DOHH2 (cell line): ENCODE data around the gene ACRV1.

Experiments
- H3F3A ChIP-seq: fragments of 200-600 bp; sonication (generic), shearing (Covaris generic); 2 replicates; pipeline ENCODE4 v1.6.0; 2016; ENCODE audit warnings: antibody characterized with exemption, mild to moderate bottlenecking; ENCODE audit not compliant: control insufficient read depth, insufficient read depth
- H3K27ac ChIP-seq: fragments of 200-600 bp; sonication (generic); 2 replicates; pipeline ENCODE4 v1.5.1; 2014; ENCODE audit warnings: low read depth, mild to moderate bottlenecking, low read length, moderate library complexity
- H3K27me3 ChIP-seq: fragments of 200-600 bp; sonication (generic); 2 replicates; pipeline ENCODE4 v1.6.1; 2014; ENCODE audit warnings: mild to moderate bottlenecking, low read length, mixed read lengths; ENCODE audit not compliant: control insufficient read depth
- H3K36me3 ChIP-seq: fragments of 200-600 bp; sonication (generic); 2 replicates; pipeline ENCODE4 v1.6.1; 2014; ENCODE audit warnings: mild to moderate bottlenecking, low read length, moderate library complexity, mixed read lengths; ENCODE audit not compliant: control insufficient read depth
- H3K4me1 ChIP-seq: fragments of 200-600 bp; sonication (generic); 2 replicates; pipeline ENCODE4 v1.6.1; 2014; ENCODE audit warnings: mild to moderate bottlenecking, low read length, mixed read lengths; ENCODE audit not compliant: control insufficient read depth
- H3K4me2 ChIP-seq: fragments of 200-600 bp; sonication (generic); 2 replicates; pipeline ENCODE4 v1.6.0; 2014; ENCODE audit warnings: mild to moderate bottlenecking, low read length, moderate library complexity
- H3K4me3 ChIP-seq: fragments of 200-600 bp; sonication (generic); 2 replicates; pipeline ENCODE4 v1.5.1; 2014; ENCODE audit warnings: mild to moderate bottlenecking, low read length, mixed read lengths
- H3K79me2 ChIP-seq: fragments of 200-600 bp; sonication (generic); 2 replicates; pipeline ENCODE4 v1.6.1; 2014; ENCODE audit warnings: mild to moderate bottlenecking, low read length, mixed read lengths; ENCODE audit not compliant: control insufficient read depth
- H3K9me2 ChIP-seq: fragments of 200-600 bp; sonication (generic); replicated peaks from 2 replicates; pipeline ENCODE4 v1.6.1; 2014; ENCODE audit warnings: mild to moderate bottlenecking, low read length, mixed read lengths; ENCODE audit not compliant: control insufficient read depth
- H3K9me3 ChIP-seq: fragments of 200-600 bp; sonication (generic); 2 replicates; pipeline ENCODE4 v1.6.1; 2014; ENCODE audit warnings: antibody characterized with exemption, low read length, mixed read lengths; ENCODE audit not compliant: control insufficient read depth, insufficient read depth
- H4K20me1 ChIP-seq: fragments of 200-600 bp; sonication (generic); 2 replicates; pipeline ENCODE4 v1.6.0; 2014; ENCODE audit warnings: low read depth, mild to moderate bottlenecking, antibody characterized with exemption, low read length, moderate library complexity; ENCODE audit not compliant: control insufficient read depth, insufficient read depth
- EZH2phosphoT487 ChIP-seq: fragments of 200-600 bp; sonication (generic); IDR thresholded peaks from 2 replicates; pipeline ENCODE4 v1.6.1; 2017; ENCODE audit warnings: borderline replicate concordance, mild to moderate bottlenecking, antibody characterized with exemption, low read length, moderate library complexity, mixed read lengths
- TF ChIP-seq, protein P1 (sequence below): fragments of 200-600 bp; sonication (generic); IDR thresholded peaks from one replicate; pipeline ENCODE4 v1.5.1; 2014; ENCODE audit warnings: antibody characterized with exemption, mild to moderate bottlenecking, low read depth, low read length; ENCODE audit not compliant: poor library complexity, severe bottlenecking

The ACRV1 gene

DNA sequence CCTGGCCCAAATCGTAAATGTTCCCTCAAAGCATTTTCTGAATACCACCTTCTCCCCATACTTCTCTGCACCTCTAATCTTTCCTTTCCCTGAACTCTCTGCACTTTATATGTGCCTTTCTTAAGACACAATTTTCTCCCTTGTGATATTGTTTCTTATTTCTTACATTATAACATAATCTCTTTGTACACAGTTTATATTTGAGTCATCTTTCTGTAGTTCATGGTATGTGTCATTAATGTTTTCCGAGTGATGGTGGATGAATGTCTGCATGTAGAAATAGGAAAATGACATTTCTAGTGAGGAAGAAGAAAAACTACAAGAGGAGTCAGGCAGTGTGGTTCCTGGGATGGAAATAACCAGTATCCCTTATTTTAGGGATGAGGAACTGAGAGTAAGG is 5.5 kb downstream of the ACRV1 start:
- Histone ChIP-seq H3K27me3 (no peaks in the 10 kb centered on the region), H3K4me1 (no peaks in the 10 kb centered on the region), H3K9me3 (no peaks in the 10 kb centered on the region), H3K4me3 (no peak overlapping the region), H3K9me2 (no peaks in the 10 kb centered on the region), H4K20me1 (no peaks in the 10 kb centered on the region), H3K79me2 (peaks cover 5% of the 10 kb centered on the region), H3F3A (no peaks in the 10 kb centered on the region), H3K4me2 (no peak overlapping the region), H3K27ac (no peak overlapping the region), H3K36me3 (peaks cover 91% of the 10 kb centered on the region)
- TF ChIP-seq, protein P1, sequence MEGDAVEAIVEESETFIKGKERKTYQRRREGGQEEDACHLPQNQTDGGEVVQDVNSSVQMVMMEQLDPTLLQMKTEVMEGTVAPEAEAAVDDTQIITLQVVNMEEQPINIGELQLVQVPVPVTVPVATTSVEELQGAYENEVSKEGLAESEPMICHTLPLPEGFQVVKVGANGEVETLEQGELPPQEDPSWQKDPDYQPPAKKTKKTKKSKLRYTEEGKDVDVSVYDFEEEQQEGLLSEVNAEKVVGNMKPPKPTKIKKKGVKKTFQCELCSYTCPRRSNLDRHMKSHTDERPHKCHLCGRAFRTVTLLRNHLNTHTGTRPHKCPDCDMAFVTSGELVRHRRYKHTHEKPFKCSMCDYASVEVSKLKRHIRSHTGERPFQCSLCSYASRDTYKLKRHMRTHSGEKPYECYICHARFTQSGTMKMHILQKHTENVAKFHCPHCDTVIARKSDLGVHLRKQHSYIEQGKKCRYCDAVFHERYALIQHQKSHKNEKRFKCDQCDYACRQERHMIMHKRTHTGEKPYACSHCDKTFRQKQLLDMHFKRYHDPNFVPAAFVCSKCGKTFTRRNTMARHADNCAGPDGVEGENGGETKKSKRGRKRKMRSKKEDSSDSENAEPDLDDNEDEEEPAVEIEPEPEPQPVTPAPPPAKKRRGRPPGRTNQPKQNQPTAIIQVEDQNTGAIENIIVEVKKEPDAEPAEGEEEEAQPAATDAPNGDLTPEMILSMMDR = no peak
- TF ChIP-seq EZH2phosphoT487 = no peak

DNA sequence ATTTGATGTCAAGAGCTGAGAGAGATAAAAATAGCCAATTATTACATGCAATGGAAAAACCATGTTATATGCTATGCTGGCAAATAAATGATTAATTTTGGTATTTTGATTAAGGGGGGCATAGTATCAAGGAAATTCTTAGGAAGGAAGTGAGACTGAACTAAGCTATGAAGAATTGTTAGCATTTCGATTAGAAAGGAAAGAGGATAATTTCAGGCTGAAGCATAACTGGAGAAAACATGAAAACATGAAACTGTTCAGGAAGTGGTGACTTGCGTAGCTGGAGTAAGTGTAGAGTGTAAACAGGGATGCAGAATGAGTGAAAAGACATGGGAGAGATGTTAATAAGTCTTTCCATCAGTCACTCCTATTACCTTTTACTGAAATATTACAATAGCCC is 6.4 kb downstream of the ACRV1 start:
- Histone ChIP-seq H3K4me2 (no peak overlapping the region), H3K4me3 (no peak overlapping the region), H4K20me1 (no peaks in the 10 kb centered on the region), H3K4me1 (no peaks in the 10 kb centered on the region), H3K9me3 (no peaks in the 10 kb centered on the region), H3F3A (no peaks in the 10 kb centered on the region), H3K9me2 (no peaks in the 10 kb centered on the region), H3K79me2 (peaks cover 8% of the 10 kb centered on the region), H3K36me3 (peaks cover 88% of the 10 kb centered on the region), H3K27me3 (no peaks in the 10 kb centered on the region), H3K27ac (no peak overlapping the region)
- no peak for TF ChIP-seq EZH2phosphoT487
- TF ChIP-seq, protein P1 = no peak

DNA sequence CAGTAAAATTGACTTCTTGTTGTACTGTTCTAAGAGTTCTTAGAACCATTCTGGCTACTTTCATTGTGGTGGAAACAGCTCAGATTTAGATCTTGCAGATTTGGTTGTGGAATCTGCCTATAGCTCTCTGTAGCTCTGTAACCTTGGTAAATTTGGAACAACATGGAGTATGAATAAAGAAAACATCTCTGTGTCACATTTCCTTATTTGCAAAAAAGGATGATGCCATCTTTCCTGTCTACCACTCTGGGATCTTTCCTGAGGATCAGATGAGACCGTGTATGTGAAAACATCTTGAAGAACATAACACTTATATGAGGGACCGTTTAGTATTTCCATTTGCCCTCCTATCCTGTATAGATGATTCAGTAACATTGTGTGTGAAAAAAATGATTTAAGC is 9.1 kb downstream of the ACRV1 start:
- H3K4me1 ChIP-seq = no peaks in the 10 kb centered on the region
- no peaks in the 10 kb centered on the region; the same call in 1 of the 2 replicates for H4K20me1 ChIP-seq
- no peaks in the 10 kb centered on the region for H3K9me2 ChIP-seq
- no peak overlapping the region for H3K27ac ChIP-seq
- no peaks in the 10 kb centered on the region for H3K27me3 ChIP-seq
- peaks cover 22% of the 10 kb centered on the region for H3K79me2 ChIP-seq
- no peaks in the 10 kb centered on the region for H3K9me3 ChIP-seq
- H3F3A ChIP-seq = no peaks in the 10 kb centered on the region
- H3K36me3 ChIP-seq = peaks cover 91% of the 10 kb centered on the region
- no peak for TF ChIP-seq EZH2phosphoT487
- TF ChIP-seq, protein P1 = no peak
- H3K4me2 ChIP-seq = no peak overlapping the region
- H3K4me3 ChIP-seq = no peak overlapping the region

DNA sequence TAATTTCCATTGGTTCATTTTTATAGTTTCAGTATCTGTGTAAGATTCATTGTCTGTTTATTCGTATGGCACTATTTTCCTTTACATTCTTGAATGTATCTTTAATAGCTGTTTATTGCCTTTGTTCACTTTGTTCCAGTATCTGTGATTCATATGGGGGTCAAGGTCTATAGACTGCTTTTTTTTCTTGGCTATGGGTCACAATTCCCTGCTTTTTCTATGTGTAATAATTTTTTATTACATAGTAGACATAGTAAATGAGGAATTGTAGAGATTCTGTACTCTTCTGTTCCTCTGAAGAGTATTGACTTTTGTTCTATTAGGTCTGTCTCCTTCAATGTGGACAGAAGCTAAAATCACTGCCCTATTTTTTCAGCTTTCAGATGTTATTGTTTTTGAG is 10.5 kb downstream of the ACRV1 start:
- H3K9me2 ChIP-seq = no peaks in the 10 kb centered on the region
- H4K20me1 ChIP-seq = no peaks in the 10 kb centered on the region; the same call in 1 of the 2 replicates
- no peaks in the 10 kb centered on the region for H3K9me3 ChIP-seq
- H3K36me3 ChIP-seq = peaks cover 88% of the 10 kb centered on the region
- TF ChIP-seq, protein P1 = no peak
- no peak for TF ChIP-seq EZH2phosphoT487
- no peaks in the 10 kb centered on the region for H3K4me1 ChIP-seq
- H3K27ac ChIP-seq = no peak overlapping the region
- H3K4me2 ChIP-seq = no peak overlapping the region
- H3K79me2 ChIP-seq = peaks cover 32% of the 10 kb centered on the region
- no peaks in the 10 kb centered on the region for H3F3A ChIP-seq
- H3K27me3 ChIP-seq = no peaks in the 10 kb centered on the region
- H3K4me3 ChIP-seq = no peak overlapping the region
